NCI-H526 (cell line): ENCODE results near the gene S1PR5.
"Not testable (repeated sequence)": the region's sequence is repeated elsewhere in the genome, so short reads cannot be mapped to it uniquely, and the experiment has no call there.

Experiments
- DNase-seq, 2 experiments: peaks; one replicate each; lab custom pipeline; 2025; lab: John Stamatoyannopoulos, UW

Gene S1PR5

GRCh38 chr19:10517361-10517759 lies at the start of gene S1PR5:
S1PR5 (minus strand) TSS chr19:10517447; CDS start chr19:10515011, 2,436 bp downstream.
- peak in 1 of 2 experiments; percentile 27 for DNase-seq

GRCh38 chr19:10566658-10567410 lies 49.6 kb upstream of the S1PR5 start:
- no peak for DNase-seq

- no peak for DNase-seq
Observed at GRCh38 chr19:10566408-10566657, 49.1 kb upstream of the S1PR5 start.

GRCh38 chr19:10565567-10566407 lies 48.5 kb upstream of the S1PR5 start, which contains the start of gene KRI1:
KRI1 (minus strand) TSS chr19:10566010; CDS start chr19:10565999, 11 bp downstream.
- DNase-seq = peak; percentile 75 to 95

- DNase-seq = peak in 1 of 2 experiments; percentile 53
Observed at GRCh38 chr19:10565028-10565566, 47.9 kb upstream of the S1PR5 start.

- no peak for DNase-seq
Observed at GRCh38 chr19:10562609-10563008, 45.4 kb upstream of the S1PR5 start.

GRCh38 chr19:10560154-10560553 lies 42.9 kb upstream of the S1PR5 start:
- DNase-seq = no peak

GRCh38 chr19:10557603-10558197 lies 40.5 kb upstream of the S1PR5 start:
- no peak for DNase-seq

- DNase-seq = no peak
Observed at GRCh38 chr19:10555610-10555973, 38.3 kb upstream of the S1PR5 start.

GRCh38 chr19:10554760-10555609 lies 37.7 kb upstream of the S1PR5 start:
- DNase-seq = no peak

- no peak for DNase-seq
Observed at GRCh38 chr19:10553943-10554381, 36.7 kb upstream of the S1PR5 start.

- DNase-seq = no peak
Observed at GRCh38 chr19:10553087-10553667, 35.9 kb upstream of the S1PR5 start.

GRCh38 chr19:10552510-10553053 lies 35.3 kb upstream of the S1PR5 start:
- peak in 1 of 2 experiments; percentile 17 for DNase-seq

GRCh38 chr19:10551698-10552301 lies 34.6 kb upstream of the S1PR5 start:
- peak in 1 of 2 experiments; percentile 10 for DNase-seq

GRCh38 chr19:10551006-10551405 lies 33.8 kb upstream of the S1PR5 start:
- DNase-seq = not testable (repeated sequence)

GRCh38 chr19:10550336-10550735 lies 33.1 kb upstream of the S1PR5 start:
- DNase-seq = no peak

- no peak for DNase-seq
Observed at GRCh38 chr19:10549733-10550132, 32.5 kb upstream of the S1PR5 start.

GRCh38 chr19:10548746-10549276 lies 31.6 kb upstream of the S1PR5 start:
- DNase-seq = no peak

GRCh38 chr19:10546817-10547216 lies 29.6 kb upstream of the S1PR5 start:
- no peak for DNase-seq

GRCh38 chr19:10544753-10545251 lies 27.6 kb upstream of the S1PR5 start:
- no peak for DNase-seq
